Natural killer cell (primary cell): ENCODE measurements around the gene VPS11. TPM values are rescaled to one million over a fixed set of nuclear protein-coding genes. Genes with fewer than 3 reads are reported as not detected.

Source experiments
- ATAC-seq, 3 donors: fragments of 150-1000 bp in 2 of 3; fragments of 200-7000 bp in 1 of 3; cut with Tn5 transposase; 1 replicate in 1 of 3; 2 replicates in 2 of 3; pipeline ENCODE4 v1.10.0; 2021; ENCODE audit warnings: mild to moderate bottlenecking in 2 of 3, moderate library complexity in 2 of 3
- DNase-seq, 2 donors: peaks; one replicate each; pipeline versions ENCODE4 v3.0.0 to v3.0.0-alpha.2; 2013 to 2021; ENCODE audit warnings: mixed read lengths in 1 of 2
- H3K27ac ChIP-seq: one replicate; pipeline ENCODE4 v1.5.1; 2013; ENCODE audit warnings: mild to moderate bottlenecking, low read length
- H3K27me3 ChIP-seq: one replicate; pipeline ENCODE4 v1.6.1; 2013; ENCODE audit warnings: low read length; ENCODE audit not compliant: control insufficient read depth, insufficient read depth
- H3K36me3 ChIP-seq: one replicate; pipeline ENCODE4 v1.6.1; 2013; ENCODE audit warnings: low read length; ENCODE audit not compliant: control insufficient read depth, insufficient read depth
- H3K4me1 ChIP-seq: one replicate; pipeline ENCODE4 v1.6.1; 2013; ENCODE audit warnings: low read length; ENCODE audit not compliant: control insufficient read depth, insufficient read depth
- H3K4me3 ChIP-seq: one replicate; pipeline ENCODE4 v1.5.1; 2013; ENCODE audit warnings: low read length
- H3K9me3 ChIP-seq: one replicate; pipeline ENCODE4 v1.6.1; 2013; ENCODE audit warnings: low read length; ENCODE audit not compliant: control insufficient read depth, insufficient read depth
- H3K27ac Mint-ChIP-seq, 2 donors: one replicate each; pipeline ENCODE4 v1.8.0; 2022; ENCODE audit warnings: mild to moderate bottlenecking in 2 of 2, mixed read lengths in 2 of 2, moderate library complexity in 1 of 2
- H3K27me3 Mint-ChIP-seq, 2 donors: one replicate each; pipeline ENCODE4 v1.8.0; 2022; ENCODE audit warnings: low read depth in 2 of 2, mixed read lengths in 2 of 2
- H3K36me3 Mint-ChIP-seq: one replicate; pipeline ENCODE4 v1.8.0; 2022; ENCODE audit warnings: mixed read lengths
- H3K4me1 Mint-ChIP-seq, 2 donors: one replicate each; pipeline ENCODE4 v1.8.0; 2022; ENCODE audit warnings: mixed read lengths in 2 of 2
- H3K4me3 Mint-ChIP-seq: one replicate; pipeline ENCODE4 v1.8.0; 2022; ENCODE audit warnings: mild to moderate bottlenecking, moderate library complexity, mixed read lengths
- H3K9me3 Mint-ChIP-seq, 2 donors: one replicate each; pipeline ENCODE4 v1.8.0; 2022; ENCODE audit warnings: mixed read lengths in 2 of 2
- WGBS: methylation state at CpG from one replicate; pipeline ENCODE4 v1.1.7; 2013; ENCODE audit warnings: missing lambda C conversion rate; ENCODE audit not compliant: insufficient coverage; 5-methylcytosine and 5-hydroxymethylcytosine counted together
- intact Hi-C: fragments of 100-400 bp; cut with micrococcal nuclease; formaldehyde crosslinking; loops from one replicate; pipeline ENCODE4 v1.14.2; 2022
- total RNA-seq, 4 donors: library from RNA; stranded (reverse); fragments of 120-200 nt in 1 of 4; gene quantifications; one replicate each; pipeline versions ENCODE4 v1.2.3 to v1.2.4, GENCODE V29; 2013 to 2022
- TF ChIP-seq, protein P1 (sequence below): fragments of 200-600 bp; IDR thresholded peaks from one replicate; pipeline ENCODE4 v1.8.0; 2022; ENCODE audit warnings: antibody characterized with exemption

The VPS11 gene
- total RNA-seq, 3 donors from 2014 or later (not counting 1 experiment from before 2014, with no cell fraction given) = 91.4 to 101 (median 91.7) TPM

DNA sequence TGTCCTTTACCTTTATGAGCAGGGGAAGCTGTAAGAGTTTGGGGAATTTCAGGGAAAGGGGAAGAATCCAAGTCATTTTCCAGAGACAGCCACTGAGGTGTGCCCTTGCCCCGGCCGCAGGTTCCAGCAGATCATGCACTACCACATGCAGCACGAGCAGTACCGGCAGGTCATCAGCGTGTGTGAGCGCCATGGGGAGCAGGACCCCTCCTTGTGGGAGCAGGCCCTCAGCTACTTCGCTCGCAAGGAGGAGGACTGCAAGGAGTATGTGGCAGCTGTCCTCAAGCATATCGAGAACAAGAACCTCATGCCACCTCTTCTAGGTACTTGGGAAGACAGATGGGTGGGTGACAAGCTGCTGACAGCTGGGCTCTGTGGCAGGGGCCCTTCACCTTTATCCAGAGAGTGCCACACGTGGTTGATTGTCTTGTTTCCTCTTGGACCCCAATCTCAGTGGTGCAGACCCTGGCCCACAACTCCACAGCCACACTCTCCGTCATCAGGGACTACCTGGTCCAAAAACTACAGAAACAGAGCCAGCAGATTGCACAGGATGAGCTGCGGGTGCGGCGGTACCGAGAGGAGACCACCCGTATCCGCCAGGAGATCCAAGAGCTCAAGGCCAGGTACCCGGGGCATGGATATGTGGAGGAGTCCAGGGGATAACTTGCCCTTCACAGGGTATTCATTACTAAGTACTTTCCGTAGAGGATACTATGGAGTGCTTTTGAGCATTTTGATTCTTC, 11.2 kb downstream of the VPS11 start:
- Mint-ChIP-seq H3K27me3 (no peaks in the 10 kb centered on the region), H3K36me3 (no peaks in the 10 kb centered on the region), H3K4me3 (no peak overlapping the region), H3K4me1 (no peaks in the 10 kb centered on the region), H3K9me3 (no peaks in the 10 kb centered on the region), H3K27ac (no peak overlapping the region)
- H3K9me3 ChIP-seq = no peaks in the 10 kb centered on the region
- H3K4me1 ChIP-seq = no peaks in the 10 kb centered on the region
- H3K27ac ChIP-seq = no peak overlapping the region
- DNase-seq (no peak), ATAC-seq (no peak)
- intact Hi-C loops = no loop called here
- TF ChIP-seq, protein P1, sequence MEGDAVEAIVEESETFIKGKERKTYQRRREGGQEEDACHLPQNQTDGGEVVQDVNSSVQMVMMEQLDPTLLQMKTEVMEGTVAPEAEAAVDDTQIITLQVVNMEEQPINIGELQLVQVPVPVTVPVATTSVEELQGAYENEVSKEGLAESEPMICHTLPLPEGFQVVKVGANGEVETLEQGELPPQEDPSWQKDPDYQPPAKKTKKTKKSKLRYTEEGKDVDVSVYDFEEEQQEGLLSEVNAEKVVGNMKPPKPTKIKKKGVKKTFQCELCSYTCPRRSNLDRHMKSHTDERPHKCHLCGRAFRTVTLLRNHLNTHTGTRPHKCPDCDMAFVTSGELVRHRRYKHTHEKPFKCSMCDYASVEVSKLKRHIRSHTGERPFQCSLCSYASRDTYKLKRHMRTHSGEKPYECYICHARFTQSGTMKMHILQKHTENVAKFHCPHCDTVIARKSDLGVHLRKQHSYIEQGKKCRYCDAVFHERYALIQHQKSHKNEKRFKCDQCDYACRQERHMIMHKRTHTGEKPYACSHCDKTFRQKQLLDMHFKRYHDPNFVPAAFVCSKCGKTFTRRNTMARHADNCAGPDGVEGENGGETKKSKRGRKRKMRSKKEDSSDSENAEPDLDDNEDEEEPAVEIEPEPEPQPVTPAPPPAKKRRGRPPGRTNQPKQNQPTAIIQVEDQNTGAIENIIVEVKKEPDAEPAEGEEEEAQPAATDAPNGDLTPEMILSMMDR = no peak
- no peak overlapping the region for H3K4me3 ChIP-seq
- H3K27me3 ChIP-seq = no peaks in the 10 kb centered on the region
- 96% methylated on average over 19 of the region's 19 CpGs for WGBS
- peaks cover 60% of the 10 kb centered on the region for H3K36me3 ChIP-seq

DNA sequence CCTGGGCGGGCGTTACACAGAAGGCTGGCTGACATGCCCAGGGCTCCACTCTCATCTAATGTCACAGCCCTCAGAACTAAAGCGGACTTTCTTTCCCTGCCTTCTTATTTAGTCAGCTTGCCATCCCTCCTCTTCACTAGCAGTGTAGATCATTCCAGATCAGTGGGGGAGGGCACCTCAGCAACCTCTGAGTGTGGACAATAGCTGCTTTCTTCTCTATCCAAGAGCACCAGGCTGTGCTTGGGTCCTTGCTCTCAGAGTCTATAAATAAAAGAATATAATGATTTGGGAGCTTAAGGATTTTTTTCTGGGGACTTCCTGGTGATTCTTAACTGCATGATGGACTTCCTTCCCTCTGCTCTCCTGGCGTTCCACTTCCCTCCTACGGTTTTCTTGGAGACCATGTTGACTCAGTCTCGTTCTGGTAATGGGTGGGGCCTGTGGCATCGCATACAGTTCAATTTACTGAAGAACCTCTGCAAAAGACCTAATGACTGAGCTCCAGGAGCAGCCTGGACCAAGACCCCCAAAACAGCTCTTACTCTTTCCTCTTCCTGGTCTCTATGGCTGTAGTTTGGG, 14.2 kb downstream of the VPS11 start:
- 87% methylated on average over 7 of the region's 7 CpGs for WGBS
- no peaks in the 10 kb centered on the region for H3K27me3 Mint-ChIP-seq

DNA sequence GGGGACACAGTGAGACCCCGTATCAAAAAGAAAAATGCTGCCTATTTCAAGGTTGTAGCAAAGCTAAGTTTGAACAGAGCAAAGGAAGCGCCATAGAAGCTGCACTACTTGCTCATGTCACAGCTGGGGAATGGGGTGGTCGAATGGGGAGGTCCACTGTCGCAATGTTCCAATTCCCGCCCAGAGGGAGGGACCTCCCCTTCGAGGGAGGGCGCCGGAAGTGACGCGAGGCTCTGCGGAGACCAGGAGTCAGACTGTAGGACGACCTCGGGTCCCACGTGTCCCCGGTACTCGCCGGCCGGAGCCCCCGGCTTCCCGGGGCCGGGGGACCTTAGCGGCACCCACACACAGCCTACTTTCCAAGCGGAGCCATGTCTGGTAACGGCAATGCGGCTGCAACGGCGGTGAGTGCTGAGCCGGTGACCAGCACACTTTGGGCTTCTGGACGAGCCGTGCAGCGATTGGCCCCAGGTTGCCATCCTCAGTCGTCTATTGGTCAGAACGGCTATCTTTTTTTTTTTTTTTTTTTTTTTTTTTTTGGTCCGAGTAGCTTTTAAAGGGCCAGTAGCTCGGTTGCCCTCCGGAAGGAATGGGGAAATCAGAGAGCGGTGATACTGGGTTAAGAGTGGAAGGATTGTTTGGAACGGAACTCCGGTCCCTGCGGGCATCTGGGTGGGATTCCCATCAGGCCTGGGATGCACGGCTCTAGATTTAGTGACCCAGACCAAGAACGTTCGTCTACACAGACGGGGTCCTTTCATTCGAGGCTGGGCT, 17.2 kb downstream of the VPS11 start, which contains the start of gene HMBS:
TSS of gene HMBS (plus strand) at position 219 of the 774 bp plus-strand sequence. CDS start at position 372, 153 bp downstream.
- intact Hi-C loops = loop anchor here (1.0 to 5.0 kb wide), 4 partner anchors 10 to 37 kb away; partner anchors contain the start of genes DPAGT1, HINFP and HYOU1
- TF ChIP-seq, protein P1 = no peak
- Histone ChIP-seq H3K36me3 (peaks cover 17% of the 10 kb centered on the region), H3K4me1 (peaks cover 24% of the 10 kb centered on the region), H3K27me3 (no peaks in the 10 kb centered on the region), H3K9me3 (no peaks in the 10 kb centered on the region), H3K4me3 (peak within 1 kb of the TSS; percentile 83), H3K27ac (peak within 1 kb of the TSS; percentile 52)
- no peaks in the 10 kb centered on the region for H3K27me3 Mint-ChIP-seq
- peak; percentile 93 to 97 (median 95) for ATAC-seq
- peak; percentile 93 to 97 for DNase-seq
- peaks cover 12 to 16% of the 10 kb centered on the region in 2 donors for H3K4me1 Mint-ChIP-seq
- no peaks in the 10 kb centered on the region for H3K9me3 Mint-ChIP-seq
- no peaks in the 10 kb centered on the region for H3K36me3 Mint-ChIP-seq
- under 1% methylated on average over 45 of the region's 45 CpGs for WGBS
- peak within 1 kb of the TSS; percentile 92 to 94 for H3K27ac Mint-ChIP-seq
- H3K4me3 Mint-ChIP-seq = peak within 1 kb of the TSS; percentile 92

More for the DNA sequence above, 14.2 kb downstream of the VPS11 start:
- H3K4me3 Mint-ChIP-seq = no peak overlapping the region
- Histone ChIP-seq H3K9me3 (no peaks in the 10 kb centered on the region), H3K4me1 (peaks cover 17% of the 10 kb centered on the region), H3K27ac (no peak overlapping the region), H3K4me3 (no peak overlapping the region), H3K36me3 (peaks cover 47% of the 10 kb centered on the region), H3K27me3 (no peaks in the 10 kb centered on the region)
- no peak for ATAC-seq
- intact Hi-C loops = loop anchor here (5.0 kb wide), 1 partner anchor 41 kb away; the partner anchor contains the start of gene HINFP
- TF ChIP-seq, protein P1 = no peak
- H3K4me1 Mint-ChIP-seq = peaks cover 12 to 16% of the 10 kb centered on the region in 2 donors
- no peak for DNase-seq
- no peaks in the 10 kb centered on the region for H3K9me3 Mint-ChIP-seq
- H3K36me3 Mint-ChIP-seq = no peaks in the 10 kb centered on the region
- peak overlapping the region; percentile 3 to 28 for H3K27ac Mint-ChIP-seq
